ENCODE measurements around the gene PPM1D.
A peak's percentile ranks its signal among the peaks of the same experiment; 100 is the strongest.
"Not testable (repeated sequence)": the region's sequence is repeated elsewhere in the genome, so short reads cannot be mapped to it uniquely, and the experiment has no call there.

Gene PPM1D

GRCh38 chr17:60602385-60602742, 2.4 kb downstream of the PPM1D start:
- H3K27ac Mint-ChIP-seq, result no peak overlapping the region
- peaks cover 52% of the 10 kb centered on the region for H3K4me1 Mint-ChIP-seq (ENCODE audit: low read depth)
- H3K9me3 Mint-ChIP-seq (ENCODE audit: low read depth), result no peaks in the 10 kb centered on the region
- H3K27me3 Mint-ChIP-seq, result no peaks in the 10 kb centered on the region
- H3K36me3 Mint-ChIP-seq, result no peaks in the 10 kb centered on the region
- H3K4me3 Mint-ChIP-seq, result peak overlapping the region; percentile 96

- H3K4me1 Mint-ChIP-seq (ENCODE audit: low read depth), result peaks cover 56% of the 10 kb centered on the region
- H3K27ac Mint-ChIP-seq, result no peak overlapping the region
- H3K9me3 Mint-ChIP-seq (ENCODE audit: low read depth), result no peaks in the 10 kb centered on the region
- no peaks in the 10 kb centered on the region for H3K36me3 Mint-ChIP-seq
- peak overlapping the region; percentile 96 for H3K4me3 Mint-ChIP-seq
- no peaks in the 10 kb centered on the region for H3K27me3 Mint-ChIP-seq
Observed at GRCh38 chr17:60602871-60603270, 2.9 kb downstream of the PPM1D start.

GRCh38 chr17:60603477-60603876, 3.5 kb downstream of the PPM1D start:
- peak overlapping the region; percentile 44 for H3K4me3 Mint-ChIP-seq
- not testable (repeated sequence) for H3K27ac Mint-ChIP-seq; H3K27me3 Mint-ChIP-seq; H3K36me3 Mint-ChIP-seq; H3K9me3 Mint-ChIP-seq (ENCODE audit: low read depth)
- peaks cover 49% of the 10 kb centered on the region for H3K4me1 Mint-ChIP-seq (ENCODE audit: low read depth)

GRCh38 chr17:60604686-60605334, 4.8 kb downstream of the PPM1D start:
- Mint-ChIP-seq H3K4me1 (ENCODE audit: low read depth) (peaks cover 42% of the 10 kb centered on the region), H3K27ac (no peak overlapping the region), H3K36me3 (no peaks in the 10 kb centered on the region), H3K27me3 (no peaks in the 10 kb centered on the region), H3K4me3 (no peak overlapping the region), H3K9me3 (ENCODE audit: low read depth) (no peaks in the 10 kb centered on the region)

- no peak overlapping the region for H3K27ac Mint-ChIP-seq
- H3K4me3 Mint-ChIP-seq, result no peak overlapping the region
- H3K27me3 Mint-ChIP-seq, result no peaks in the 10 kb centered on the region
- no peaks in the 10 kb centered on the region for H3K36me3 Mint-ChIP-seq
- no peaks in the 10 kb centered on the region for H3K9me3 Mint-ChIP-seq (ENCODE audit: low read depth)
- peaks cover 48% of the 10 kb centered on the region for H3K4me1 Mint-ChIP-seq (ENCODE audit: low read depth)
Observed at GRCh38 chr17:60606036-60606435, 6.0 kb downstream of the PPM1D start.

GRCh38 chr17:60610473-60610872, 10.5 kb downstream of the PPM1D start:
- Mint-ChIP-seq H3K4me1 (ENCODE audit: low read depth) (peaks cover 24% of the 10 kb centered on the region), H3K9me3 (ENCODE audit: low read depth) (no peaks in the 10 kb centered on the region), H3K27ac (no peak overlapping the region), H3K27me3 (no peaks in the 10 kb centered on the region), H3K36me3 (no peaks in the 10 kb centered on the region), H3K4me3 (no peak overlapping the region)

- H3K27ac Mint-ChIP-seq; H3K4me3 Mint-ChIP-seq; H3K36me3 Mint-ChIP-seq; H3K9me3 Mint-ChIP-seq (ENCODE audit: low read depth); H3K27me3 Mint-ChIP-seq: not testable (repeated sequence)
- peaks cover 19% of the 10 kb centered on the region for H3K4me1 Mint-ChIP-seq (ENCODE audit: low read depth)
Observed at GRCh38 chr17:60611321-60611720, 11.3 kb downstream of the PPM1D start.

GRCh38 chr17:60613325-60613724, 13.3 kb downstream of the PPM1D start:
- Mint-ChIP-seq H3K9me3 (ENCODE audit: low read depth) (no peaks in the 10 kb centered on the region), H3K4me3 (no peak overlapping the region), H3K36me3 (no peaks in the 10 kb centered on the region), H3K4me1 (ENCODE audit: low read depth) (peaks cover 15% of the 10 kb centered on the region), H3K27me3 (no peaks in the 10 kb centered on the region), H3K27ac (no peak overlapping the region)

GRCh38 chr17:60613796-60614195, 13.8 kb downstream of the PPM1D start:
- not testable (repeated sequence) for H3K36me3 Mint-ChIP-seq; H3K9me3 Mint-ChIP-seq (ENCODE audit: low read depth); H3K4me3 Mint-ChIP-seq; H3K27me3 Mint-ChIP-seq; H3K27ac Mint-ChIP-seq
- H3K4me1 Mint-ChIP-seq (ENCODE audit: low read depth), result peaks cover 20% of the 10 kb centered on the region

- not testable (repeated sequence) for H3K27ac Mint-ChIP-seq, H3K4me3 Mint-ChIP-seq, H3K27me3 Mint-ChIP-seq
Observed at GRCh38 chr17:60614247-60614646, 14.3 kb downstream of the PPM1D start.

GRCh38 chr17:60615108-60615507, 15.1 kb downstream of the PPM1D start:
- Mint-ChIP-seq H3K4me3 (no peak overlapping the region), H3K27ac (no peak overlapping the region), H3K9me3 (ENCODE audit: low read depth) (no peaks in the 10 kb centered on the region), H3K27me3 (no peaks in the 10 kb centered on the region), H3K4me1 (ENCODE audit: low read depth) (peaks cover 27% of the 10 kb centered on the region), H3K36me3 (no peaks in the 10 kb centered on the region)

More at GRCh38 chr17:60614247-60614646, 14.3 kb downstream of the PPM1D start:
- H3K9me3 Mint-ChIP-seq (ENCODE audit: low read depth); H3K36me3 Mint-ChIP-seq: not testable (repeated sequence)
- H3K4me1 Mint-ChIP-seq (ENCODE audit: low read depth), result peaks cover 24% of the 10 kb centered on the region

GRCh38 chr17:60615840-60616239, 15.8 kb downstream of the PPM1D start:
- H3K27ac Mint-ChIP-seq, result no peak overlapping the region
- peaks cover 24% of the 10 kb centered on the region for H3K4me1 Mint-ChIP-seq (ENCODE audit: low read depth)
- no peaks in the 10 kb centered on the region for H3K27me3 Mint-ChIP-seq
- no peaks in the 10 kb centered on the region for H3K9me3 Mint-ChIP-seq (ENCODE audit: low read depth)
- H3K36me3 Mint-ChIP-seq, result no peaks in the 10 kb centered on the region
- H3K4me3 Mint-ChIP-seq, result no peak overlapping the region

GRCh38 chr17:60618080-60618479, 18.1 kb downstream of the PPM1D start:
- Mint-ChIP-seq H3K9me3 (ENCODE audit: low read depth) (no peaks in the 10 kb centered on the region), H3K4me3 (no peak overlapping the region), H3K36me3 (no peaks in the 10 kb centered on the region)

GRCh38 chr17:60618854-60619526, 19.0 kb downstream of the PPM1D start:
- no peaks in the 10 kb centered on the region for H3K27me3 Mint-ChIP-seq

More at GRCh38 chr17:60618080-60618479, 18.1 kb downstream of the PPM1D start:
- Mint-ChIP-seq H3K27me3 (no peaks in the 10 kb centered on the region), H3K4me1 (ENCODE audit: low read depth) (peaks cover 20% of the 10 kb centered on the region), H3K27ac (no peak overlapping the region)

GRCh38 chr17:60622961-60623360, 23.0 kb downstream of the PPM1D start:
- Mint-ChIP-seq H3K9me3 (ENCODE audit: low read depth) (no peaks in the 10 kb centered on the region), H3K27ac (no peak overlapping the region), H3K27me3 (no peaks in the 10 kb centered on the region), H3K36me3 (no peaks in the 10 kb centered on the region), H3K4me3 (no peak overlapping the region), H3K4me1 (ENCODE audit: low read depth) (peaks cover 18% of the 10 kb centered on the region)

More at GRCh38 chr17:60618854-60619526, 19.0 kb downstream of the PPM1D start:
- Mint-ChIP-seq H3K4me3 (no peak overlapping the region), H3K36me3 (no peaks in the 10 kb centered on the region), H3K27ac (no peak overlapping the region), H3K9me3 (ENCODE audit: low read depth) (no peaks in the 10 kb centered on the region), H3K4me1 (ENCODE audit: low read depth) (peaks cover 20% of the 10 kb centered on the region)

- H3K27me3 Mint-ChIP-seq, result no peaks in the 10 kb centered on the region
Observed at GRCh38 chr17:60623415-60623814, 23.4 kb downstream of the PPM1D start.

More at GRCh38 chr17:60623415-60623814, 23.4 kb downstream of the PPM1D start:
- H3K27ac Mint-ChIP-seq, result no peak overlapping the region
- no peaks in the 10 kb centered on the region for H3K36me3 Mint-ChIP-seq
- no peak overlapping the region for H3K4me3 Mint-ChIP-seq
- H3K9me3 Mint-ChIP-seq (ENCODE audit: low read depth), result no peaks in the 10 kb centered on the region
- peaks cover 18% of the 10 kb centered on the region for H3K4me1 Mint-ChIP-seq (ENCODE audit: low read depth)

Data from activated naive CD8-positive, alpha-beta T cell (primary cell).